NCI-H1694 (cell line): ENCODE results near the gene DPEP2.
"Not testable (repeated sequence)": the region's sequence is repeated elsewhere in the genome, so short reads cannot be mapped to it uniquely, and the experiment has no call there.

ENCODE experiments used
- DNase-seq: peaks from one replicate; lab custom pipeline; 2025; lab: John Stamatoyannopoulos, UW

DPEP2 gene

DNA sequence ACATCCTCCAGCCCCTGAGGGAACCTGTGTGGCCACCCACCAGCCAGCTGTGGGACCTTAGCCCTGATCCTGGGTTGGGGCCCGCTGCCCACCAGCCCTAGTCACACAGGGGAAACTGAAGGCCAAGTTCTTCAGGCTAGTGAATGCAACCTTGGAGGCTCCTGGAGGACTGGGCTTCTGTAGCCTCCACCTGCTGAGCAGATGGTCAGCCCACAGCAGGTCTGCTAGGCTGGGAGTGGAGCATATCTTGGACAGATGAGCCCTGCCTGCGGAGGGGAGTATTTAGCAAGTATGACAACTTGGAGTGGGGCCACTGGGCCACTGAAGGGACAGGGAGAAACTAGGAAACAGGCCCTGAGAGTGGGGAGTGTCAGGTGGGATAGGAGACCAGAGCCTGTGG lies 23.1 kb downstream of the DPEP2 start:
- DNase-seq = no peak

DNA sequence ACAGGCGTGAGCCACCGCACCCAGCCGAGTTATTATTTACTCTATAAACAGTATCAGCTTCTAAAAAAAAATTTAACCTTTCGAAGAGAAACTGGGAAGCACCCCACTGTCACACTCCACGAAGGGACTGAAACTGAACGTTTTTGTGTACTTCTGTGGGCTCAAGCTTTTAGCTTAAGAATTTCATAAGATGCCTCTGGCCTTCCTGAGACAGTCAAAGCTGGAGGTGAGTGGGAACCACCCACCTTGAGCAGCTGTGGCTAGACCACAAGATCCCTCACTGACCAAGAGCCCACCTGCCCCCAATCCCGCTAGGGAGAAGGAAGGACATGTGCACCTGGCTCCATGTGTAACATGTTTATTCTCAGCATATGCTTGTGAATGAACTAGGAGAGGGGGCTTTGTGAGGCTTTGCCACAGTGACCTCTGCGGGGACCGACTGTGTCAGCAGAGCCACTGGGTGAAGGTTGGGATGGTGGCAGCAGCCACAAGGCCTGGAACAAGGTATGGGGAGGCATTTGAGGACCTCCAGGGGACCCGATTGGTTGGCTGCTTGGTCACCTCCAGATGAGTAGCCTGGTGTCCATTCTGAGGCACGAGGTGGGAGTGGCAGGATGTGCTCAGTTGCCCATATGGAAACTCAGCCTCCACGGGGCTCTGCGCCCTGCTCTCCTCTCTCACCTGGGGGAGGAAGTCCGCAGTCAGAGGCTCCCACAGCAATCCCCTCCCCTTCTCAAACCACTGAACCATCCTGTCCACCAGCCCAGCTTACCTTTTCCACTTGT lies 23.8 kb downstream of the DPEP2 start:
- DNase-seq = no peak

DNA sequence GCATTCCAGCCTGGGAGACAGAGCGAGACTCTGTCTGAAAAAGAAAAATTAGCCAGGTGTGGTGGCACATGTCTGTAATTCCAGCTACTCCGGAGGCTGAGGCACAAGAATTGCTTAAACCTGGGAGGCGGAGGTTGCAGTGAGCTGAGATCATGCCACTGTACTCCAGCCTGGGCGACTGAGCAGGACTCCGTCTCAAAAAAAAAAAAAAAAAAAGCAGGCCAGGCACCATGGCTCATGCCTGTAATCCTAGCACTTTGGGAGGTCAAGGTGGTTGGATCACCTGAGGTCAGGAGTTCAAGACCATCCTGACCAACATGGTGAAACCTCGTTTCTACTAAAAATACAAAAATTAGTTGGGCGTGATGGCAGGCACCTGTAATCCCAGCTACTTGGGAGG lies 27.0 kb downstream of the DPEP2 start:
- DNase-seq = not testable (repeated sequence)

DNA sequence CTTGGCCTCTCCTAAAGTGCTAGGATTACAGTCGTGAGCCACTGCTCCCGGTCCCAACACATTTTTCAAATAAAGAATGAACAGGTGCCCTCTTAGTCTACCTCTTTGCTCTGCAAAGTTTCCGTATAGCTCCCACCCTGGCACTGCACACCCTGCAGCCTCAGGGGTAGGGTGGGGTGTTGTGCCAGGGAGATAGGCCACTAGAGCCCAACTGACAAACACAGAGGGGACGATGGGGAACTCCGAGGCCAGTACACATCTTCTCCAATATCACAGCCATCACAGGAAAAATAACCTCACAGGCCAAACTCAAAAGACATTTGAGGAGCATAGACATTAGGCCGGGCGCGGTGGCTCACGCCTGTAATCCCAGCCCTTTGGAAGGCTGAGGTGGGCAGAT lies 28.2 kb downstream of the DPEP2 start:
- no peak for DNase-seq

DNA sequence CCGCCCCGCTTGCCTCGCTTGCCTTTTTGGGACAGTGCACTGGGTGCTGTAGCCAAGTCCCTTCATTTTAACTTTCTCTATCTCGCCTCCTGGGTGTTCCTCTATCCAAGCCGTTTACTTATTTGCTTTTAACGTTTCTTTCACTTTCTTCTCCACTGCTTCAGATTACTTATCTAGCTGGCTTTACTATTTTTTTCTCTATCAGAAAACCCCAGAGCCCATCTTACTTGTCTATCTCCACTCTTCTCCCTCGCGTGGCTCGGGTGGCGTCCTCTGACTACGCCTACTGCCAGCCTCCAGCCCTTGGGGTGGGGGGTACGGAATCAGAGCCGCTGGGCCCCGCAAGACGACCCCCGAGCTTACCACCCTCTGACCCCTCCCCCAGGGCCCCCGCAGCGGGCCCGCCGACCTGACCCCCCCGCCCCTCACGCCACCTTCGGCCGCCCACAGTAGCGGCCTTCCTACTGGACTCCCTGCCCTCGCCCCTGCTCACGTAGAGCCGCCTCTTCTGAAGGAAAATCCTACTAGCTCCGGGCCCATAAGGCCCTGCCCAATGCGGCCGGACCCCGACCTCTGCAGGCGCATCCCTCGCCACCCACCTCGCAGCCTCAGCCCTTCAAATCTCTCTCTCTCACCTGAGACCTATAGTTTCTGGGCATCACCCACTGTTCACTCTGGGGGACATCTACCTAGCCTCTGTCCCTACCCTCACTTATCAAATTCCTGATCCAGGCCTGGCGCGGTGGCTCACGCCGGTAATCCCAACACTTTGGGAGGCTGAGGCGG lies 29.8 kb downstream of the DPEP2 start:
- no peak for DNase-seq

DNA sequence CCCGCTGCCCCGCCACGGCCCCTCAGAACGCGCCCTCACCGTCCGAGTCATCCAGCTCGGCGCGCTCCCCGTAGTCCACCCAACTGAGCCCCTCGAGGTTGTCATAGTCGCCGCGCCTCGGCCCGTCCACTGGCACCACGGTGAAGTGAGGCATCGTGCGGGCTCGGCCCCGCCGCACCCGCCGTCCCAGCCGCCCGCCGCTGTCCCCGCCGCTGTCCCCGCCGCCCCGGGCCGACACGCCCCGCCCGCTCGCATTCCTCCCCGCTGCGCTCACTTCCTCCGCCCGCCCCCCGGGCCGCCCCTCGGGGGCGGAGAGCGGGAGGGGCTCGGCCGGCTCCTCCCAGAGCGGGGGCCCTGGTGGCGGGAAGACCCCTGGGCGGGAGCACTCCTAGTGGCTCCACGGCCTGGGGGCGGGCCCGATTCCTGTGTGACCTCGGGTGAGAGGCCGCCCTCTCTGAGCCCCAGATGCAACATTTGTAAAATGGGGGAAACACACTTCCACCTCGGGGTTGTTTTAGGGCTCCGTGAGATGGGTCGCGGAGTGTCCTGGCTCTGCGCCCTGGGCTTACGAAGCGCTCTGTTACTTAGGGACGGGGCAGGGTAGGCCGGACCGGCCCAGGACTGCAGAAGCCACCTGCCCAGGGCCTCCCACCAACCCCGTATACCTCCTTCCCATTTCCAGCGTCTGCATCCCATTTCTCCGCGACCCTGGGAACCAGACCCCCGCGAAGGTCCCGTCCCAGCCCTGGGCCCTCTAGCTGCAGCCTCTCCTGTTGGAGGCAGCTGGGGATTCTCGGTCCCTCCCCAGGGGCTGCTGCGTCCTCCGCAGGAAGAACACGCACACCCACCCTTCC lies 30.7 kb downstream of the DPEP2 start, which contains the start of gene SLC12A4:
Gene SLC12A4, minus strand, starts transcription at position 238 of the 854 bp plus-strand sequence. Its CDS starts 84 bp downstream, at position 154.
- DNase-seq = peak; percentile 29

DNA sequence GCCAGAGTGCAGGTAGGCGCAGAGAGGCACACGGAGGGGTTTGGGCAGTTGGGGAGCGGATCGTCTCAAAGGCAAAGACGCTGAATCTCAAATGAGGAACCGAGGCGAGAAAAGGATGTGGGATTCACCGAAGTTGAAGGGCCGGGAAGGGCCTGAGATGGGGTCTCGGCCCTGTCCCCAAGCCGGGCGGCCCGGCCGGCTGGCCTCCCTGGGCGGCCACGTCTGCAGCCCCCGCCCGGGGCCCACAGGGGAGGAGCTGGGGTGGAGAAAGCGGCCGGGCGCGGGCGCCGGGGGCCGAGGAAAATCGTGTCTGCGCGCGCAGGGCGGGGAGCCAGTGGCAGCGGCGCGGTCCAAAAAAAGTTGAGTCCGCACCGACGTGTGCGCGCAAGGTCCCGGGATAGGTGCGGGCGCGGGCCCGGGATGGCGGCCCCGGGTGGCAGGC lies 31.3 kb downstream of the DPEP2 start:
- DNase-seq = no peak

DNA sequence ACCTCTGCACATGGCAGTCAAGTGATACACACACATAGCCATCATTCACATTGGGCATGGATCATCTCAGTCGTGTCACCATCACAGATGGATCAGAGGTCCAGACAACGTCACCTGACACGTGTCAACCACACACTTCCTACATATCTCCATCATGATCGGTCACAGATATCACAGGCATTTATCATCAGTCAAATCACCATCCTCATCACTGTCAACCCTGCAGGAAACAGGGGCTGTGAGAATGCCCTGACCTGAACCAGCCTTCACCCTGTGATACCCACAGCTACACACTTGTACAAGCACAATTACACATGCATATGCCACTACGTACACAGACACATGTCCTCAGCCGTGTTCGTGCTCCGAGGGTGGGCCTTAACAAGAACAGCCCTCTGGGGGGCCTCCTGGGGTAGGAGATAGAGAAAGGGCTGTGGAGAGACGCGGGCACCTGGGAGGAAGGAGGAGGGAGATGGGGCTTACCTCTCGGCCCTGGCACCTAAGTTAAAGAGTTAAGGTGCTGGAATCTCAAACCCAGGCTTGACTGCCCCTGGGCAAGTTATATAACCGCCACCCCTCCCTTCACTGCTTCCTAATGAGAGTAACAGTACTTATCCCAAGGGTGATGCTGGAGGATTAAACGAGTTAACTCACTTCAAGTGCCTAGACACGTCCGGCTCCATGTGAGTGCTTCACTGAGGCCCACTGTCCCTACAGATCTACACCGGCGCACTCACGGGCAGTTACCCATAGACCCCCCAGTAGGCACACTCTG lies 31.9 kb downstream of the DPEP2 start:
- DNase-seq = no peak

DNA sequence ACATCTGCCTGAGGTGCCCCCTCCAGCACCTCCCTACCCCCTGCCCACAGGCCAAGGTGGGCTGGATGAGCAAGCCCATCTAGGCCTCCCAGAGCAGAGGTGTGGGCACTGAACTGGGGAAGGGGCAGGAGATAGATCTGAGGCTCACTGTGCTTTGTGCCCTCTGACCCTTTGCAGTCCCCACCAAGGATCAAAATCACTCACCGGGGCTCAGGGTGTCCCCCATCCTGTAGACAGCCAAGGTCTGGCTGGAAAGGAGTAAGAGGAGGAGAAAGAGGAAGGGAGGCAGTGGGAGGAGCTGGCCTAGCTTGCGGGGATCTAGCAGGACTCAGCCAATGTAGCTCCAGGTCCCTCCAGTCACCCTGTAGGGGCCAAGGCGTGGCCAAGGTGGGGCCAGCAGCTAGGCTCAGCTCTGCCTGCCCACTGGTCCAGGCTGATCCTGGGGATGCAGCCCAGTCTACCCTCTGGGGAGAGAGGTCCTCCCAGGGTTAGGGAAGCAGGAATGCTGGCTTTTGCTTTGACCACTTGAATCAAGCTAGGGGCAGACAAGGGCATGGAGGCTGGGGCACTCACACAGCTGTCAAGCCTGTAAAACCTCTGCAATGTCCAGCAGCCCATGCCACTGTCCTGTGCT lies 32.6 kb downstream of the DPEP2 start:
- no peak for DNase-seq

DNA sequence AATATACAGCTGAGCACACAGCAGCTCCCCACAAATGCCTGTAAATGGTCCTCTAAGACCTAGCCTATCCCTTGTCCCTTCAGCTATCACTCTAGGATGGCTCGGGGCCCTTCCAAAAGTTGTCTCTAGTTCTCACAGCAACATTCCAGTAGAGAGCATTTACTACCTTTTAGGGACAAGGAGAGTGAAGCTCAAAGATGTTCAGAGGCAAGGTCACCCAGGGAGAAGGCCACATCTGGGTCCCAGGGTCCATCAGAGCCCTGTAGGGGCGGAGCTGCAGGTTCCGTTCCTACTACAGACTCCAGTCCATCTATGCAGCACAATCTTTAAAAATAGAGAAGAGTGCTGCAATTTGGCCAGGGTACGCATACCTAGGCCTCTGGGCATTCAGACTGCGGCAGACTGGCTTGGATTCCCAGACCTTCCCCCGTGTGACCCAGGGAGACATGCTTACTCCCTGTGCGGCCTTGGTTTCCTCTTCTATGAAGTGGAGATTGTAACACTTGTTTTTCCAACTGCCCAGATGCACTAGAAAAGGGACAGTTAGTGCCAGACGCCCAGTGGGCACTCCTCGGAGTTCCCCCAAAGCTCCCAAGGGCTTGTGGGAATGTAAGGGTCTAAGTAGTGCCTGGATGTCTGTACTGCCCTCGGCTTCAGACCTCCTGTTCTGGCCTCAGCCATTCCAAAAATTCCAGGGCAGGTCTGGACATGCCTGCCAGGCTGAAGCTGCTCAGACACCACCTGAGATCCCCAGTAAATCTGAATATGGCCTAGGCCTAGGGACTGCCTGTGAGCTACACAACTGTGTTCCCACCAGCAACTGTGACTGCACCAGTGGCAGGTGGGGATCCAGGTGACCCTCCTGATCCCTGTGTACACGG lies 33.4 kb downstream of the DPEP2 start:
- no peak for DNase-seq

DNA sequence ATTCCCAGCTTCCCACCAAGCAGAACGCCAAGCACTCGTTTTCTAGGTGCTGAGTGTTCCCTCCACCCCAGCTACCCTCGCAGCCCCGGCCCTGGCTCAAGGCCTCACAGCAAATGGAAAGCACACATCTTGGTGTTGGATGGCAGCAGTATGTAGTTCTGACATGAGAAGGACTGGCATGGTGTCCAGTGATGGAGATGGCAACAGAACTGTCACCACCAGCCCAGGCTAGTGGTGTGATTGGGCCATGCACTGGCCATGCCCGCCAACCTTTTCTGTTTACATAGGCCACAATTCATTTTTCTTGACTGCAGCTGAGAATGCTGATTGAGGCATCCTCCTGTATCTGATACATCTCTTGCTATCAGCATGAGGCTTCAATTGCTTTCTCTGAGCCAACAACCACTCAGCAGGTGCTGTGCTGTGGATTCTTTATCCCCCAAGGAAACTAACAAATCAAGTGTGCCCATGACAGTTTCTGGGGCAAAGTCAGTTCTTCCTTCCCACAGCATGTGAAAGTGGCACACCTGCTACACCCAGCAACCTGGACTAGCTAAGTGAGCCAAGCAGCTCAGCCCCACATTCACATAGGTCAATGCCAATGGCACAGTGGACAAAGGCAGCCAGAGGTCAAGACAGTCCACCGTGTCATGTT lies 34.7 kb downstream of the DPEP2 start:
- DNase-seq = no peak

DNA sequence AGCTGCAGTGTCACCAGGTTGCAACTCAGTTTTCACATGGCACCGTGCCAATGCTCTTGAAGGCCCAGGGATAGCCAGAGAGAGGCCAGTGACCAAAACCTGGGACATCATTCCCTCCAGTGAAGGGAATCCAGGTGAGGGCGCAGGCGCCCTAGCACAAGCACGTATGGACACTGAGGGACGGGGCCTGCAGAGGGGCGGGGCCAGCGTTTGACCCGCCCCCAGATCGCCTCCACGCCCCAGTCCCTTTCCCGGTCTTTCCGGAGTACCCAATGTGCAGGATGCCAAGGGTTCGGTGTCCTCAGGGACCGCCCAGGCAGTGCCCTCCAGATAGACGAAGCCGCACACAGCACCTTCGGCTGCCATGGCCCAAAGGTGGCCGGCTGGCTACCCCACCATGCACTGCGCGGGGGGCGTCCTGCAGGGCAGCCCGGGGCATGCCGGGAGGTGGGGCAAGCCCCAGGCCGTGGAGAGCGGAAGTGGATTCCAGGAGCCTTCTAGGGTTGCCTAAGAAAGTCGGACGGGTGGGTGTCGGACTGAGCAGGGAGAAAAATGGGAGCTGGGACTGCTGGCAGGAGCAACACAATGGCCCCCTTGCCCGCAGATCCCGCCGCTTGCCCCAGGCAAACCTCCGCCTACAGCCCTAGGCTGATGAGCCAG lies 35.5 kb downstream of the DPEP2 start:
- DNase-seq = no peak

DNA sequence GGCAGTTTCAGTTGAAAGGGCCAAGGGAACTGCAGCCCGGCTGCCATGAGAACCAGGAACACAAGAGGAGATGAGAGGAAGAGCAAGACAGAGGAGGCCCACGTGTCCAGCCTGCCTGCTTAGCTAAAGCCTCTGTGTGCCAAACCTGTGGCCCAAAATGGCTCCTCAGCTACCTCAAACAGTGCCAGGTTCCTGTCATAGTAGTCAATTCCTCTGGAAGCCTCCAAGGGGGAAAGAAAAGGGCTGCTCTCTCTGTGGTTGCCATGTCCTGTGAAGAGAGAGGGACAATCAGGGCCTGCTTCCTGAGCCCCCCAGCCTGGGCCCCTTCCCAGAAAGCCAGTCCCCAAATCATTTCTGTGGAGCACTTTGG lies 36.0 kb downstream of the DPEP2 start:
- DNase-seq = no peak

DNA sequence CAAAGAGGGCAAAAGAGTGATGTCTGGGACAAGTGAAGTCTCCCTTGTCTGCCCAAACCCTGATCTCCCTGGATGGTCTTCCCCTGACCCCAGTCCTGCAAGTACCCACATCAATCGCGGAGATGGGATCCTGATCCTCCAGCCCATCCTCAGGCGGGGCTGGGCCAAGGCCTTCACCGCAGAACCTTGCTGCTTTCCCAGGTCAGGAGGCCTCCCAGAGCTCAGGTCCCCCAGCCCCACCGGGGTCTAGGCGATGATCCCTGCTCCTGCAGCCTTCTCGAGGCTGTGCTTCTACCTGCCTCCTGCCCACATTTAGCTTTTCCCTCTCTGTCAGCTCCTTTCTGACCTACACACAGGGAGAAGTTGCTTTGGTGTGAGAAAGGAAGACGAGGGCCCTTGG lies 37.1 kb downstream of the DPEP2 start:
- DNase-seq = no peak

DNA sequence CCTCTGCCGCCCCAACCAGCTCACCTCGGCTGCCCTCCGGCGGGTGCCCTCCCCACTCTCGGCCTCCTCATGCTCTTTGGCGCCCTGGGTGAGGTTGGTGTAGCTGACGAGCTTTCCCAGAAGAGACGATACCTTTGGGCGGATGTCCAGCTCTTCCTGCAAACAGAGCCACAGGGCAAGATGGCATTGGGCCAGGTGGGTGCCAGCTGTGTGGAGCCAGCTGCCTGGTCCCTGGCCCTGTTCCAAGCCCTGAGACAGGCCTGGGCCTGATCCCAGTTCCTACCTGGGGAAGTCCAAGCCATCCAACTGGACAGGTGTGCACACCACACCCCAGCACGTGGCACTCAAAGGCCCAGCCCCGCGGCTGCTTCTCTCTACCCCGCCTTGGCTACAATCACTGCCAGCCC lies 37.7 kb downstream of the DPEP2 start:
- no peak for DNase-seq

DNA sequence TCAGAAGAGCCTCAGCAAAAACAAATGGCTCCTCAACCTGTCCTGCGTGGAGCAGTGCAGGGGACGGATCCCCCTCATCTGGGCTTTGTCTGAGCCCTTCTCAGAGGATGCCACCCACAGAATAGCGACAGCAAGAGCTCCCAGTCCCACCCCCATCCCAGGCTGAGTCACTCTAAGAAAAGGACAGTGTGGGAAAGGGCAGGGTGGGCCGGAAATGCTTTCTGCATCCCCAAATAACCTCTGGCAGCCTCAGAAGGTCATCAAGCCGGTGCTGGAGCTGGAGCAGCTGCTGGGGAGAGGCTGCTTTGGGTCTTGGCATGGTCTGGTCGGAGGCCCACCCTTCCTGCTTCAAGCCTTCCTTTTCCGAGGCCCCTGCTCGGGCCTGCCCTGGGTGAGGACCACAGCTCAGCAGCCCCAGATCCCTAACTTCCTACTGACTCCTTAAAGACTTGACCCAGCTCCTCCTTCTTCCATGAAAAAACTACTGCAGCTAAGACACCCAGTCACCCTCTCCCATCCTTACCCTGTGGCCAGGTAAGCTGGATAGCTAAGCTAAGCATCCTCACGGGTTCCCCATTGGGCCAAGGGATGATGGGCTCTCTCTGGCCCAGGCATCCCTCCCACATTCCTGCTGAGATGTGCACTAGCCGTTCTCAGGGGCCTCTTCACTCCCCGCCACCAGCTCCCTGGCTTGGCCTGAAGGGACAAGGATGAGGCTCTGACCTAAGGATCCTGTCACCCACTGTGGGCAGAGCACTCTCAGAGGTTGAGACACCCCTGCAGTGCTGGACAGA lies 39.6 kb downstream of the DPEP2 start:
- no peak for DNase-seq

DNA sequence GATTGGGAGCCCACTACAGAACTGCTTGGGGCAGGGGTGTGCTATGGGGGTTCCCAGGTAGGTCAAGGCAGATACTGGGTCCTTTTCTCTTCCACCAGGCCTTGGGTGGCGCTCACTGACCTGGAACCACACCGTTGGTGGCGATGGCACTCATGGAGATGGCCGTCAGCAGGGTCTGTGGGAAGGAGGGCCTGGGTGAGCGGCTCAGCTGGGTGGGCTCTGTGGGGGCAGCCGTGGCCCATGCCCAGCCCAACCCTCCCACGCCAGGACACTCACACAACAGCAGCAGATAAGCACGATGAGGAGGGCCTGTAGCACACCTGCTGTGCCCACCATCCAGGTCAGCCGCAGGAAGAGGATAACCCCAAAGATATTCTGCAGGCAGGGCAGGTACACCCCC lies 41.7 kb downstream of the DPEP2 start:
- DNase-seq = no peak
